Neutrophil (primary cell): ENCODE results near the gene CSRP3.

Experiments used
- H3K27ac ChIP-seq: fragments of 200-600 bp; sonication (generic); 2 replicates; pipeline ENCODE4 v1.5.1; 2016; ENCODE audit warnings: mild to moderate bottlenecking, moderate library complexity
- H3K27me3 ChIP-seq: fragments of 200-600 bp; sonication (generic); 2 replicates; pipeline ENCODE4 v1.6.0; 2016; ENCODE audit warnings: mild to moderate bottlenecking
- H3K36me3 ChIP-seq: fragments of 200-600 bp; sonication (generic); 2 replicates; pipeline ENCODE4 v1.5.1; 2017
- H3K4me1 ChIP-seq, 2 experiments: fragments of 200-600 bp in 1 of 2; sonication (generic) in 1 of 2; 1 replicate in 1 of 2; 2 replicates in 1 of 2; pipeline versions ENCODE4 v1.5.1 to v1.6.1; 2013 to 2016; ENCODE audit warnings: low read depth in 1 of 2, low read length in 1 of 2, mild to moderate bottlenecking in 1 of 2, moderate library complexity in 1 of 2; ENCODE audit not compliant: control insufficient read depth in 1 of 2, insufficient read depth in 1 of 2
- H3K4me3 ChIP-seq, 2 experiments: fragments of 200-600 bp in 1 of 2; sonication (generic) in 1 of 2; 1 replicate in 1 of 2; 2 replicates in 1 of 2; pipeline ENCODE4 v1.5.1; 2013 to 2016; ENCODE audit warnings: low read depth in 1 of 2, low read length in 1 of 2, mild to moderate bottlenecking in 1 of 2, moderate library complexity in 1 of 2
- H3K9me3 ChIP-seq: fragments of 200-600 bp; sonication (generic); 2 replicates; pipeline ENCODE4 v1.5.1; 2016
- TF ChIP-seq, protein P1 (sequence below): fragments of 200-600 bp; sonication (generic); IDR thresholded peaks from 2 replicates; pipeline ENCODE4 v1.5.1; 2016; ENCODE audit warnings: antibody characterized with exemption

The CSRP3 gene

GRCh38 chr11:19194620-19195308 lies 7.0 kb downstream of the CSRP3 start:
- Histone ChIP-seq H3K4me1 (no peaks in the 10 kb centered on the region), H3K36me3 (no peaks in the 10 kb centered on the region), H3K27ac (no peak overlapping the region)

GRCh38 chr11:19193916-19194315 lies 7.9 kb downstream of the CSRP3 start:
- H3K27ac ChIP-seq = no peak overlapping the region
- TF ChIP-seq, protein P1, sequence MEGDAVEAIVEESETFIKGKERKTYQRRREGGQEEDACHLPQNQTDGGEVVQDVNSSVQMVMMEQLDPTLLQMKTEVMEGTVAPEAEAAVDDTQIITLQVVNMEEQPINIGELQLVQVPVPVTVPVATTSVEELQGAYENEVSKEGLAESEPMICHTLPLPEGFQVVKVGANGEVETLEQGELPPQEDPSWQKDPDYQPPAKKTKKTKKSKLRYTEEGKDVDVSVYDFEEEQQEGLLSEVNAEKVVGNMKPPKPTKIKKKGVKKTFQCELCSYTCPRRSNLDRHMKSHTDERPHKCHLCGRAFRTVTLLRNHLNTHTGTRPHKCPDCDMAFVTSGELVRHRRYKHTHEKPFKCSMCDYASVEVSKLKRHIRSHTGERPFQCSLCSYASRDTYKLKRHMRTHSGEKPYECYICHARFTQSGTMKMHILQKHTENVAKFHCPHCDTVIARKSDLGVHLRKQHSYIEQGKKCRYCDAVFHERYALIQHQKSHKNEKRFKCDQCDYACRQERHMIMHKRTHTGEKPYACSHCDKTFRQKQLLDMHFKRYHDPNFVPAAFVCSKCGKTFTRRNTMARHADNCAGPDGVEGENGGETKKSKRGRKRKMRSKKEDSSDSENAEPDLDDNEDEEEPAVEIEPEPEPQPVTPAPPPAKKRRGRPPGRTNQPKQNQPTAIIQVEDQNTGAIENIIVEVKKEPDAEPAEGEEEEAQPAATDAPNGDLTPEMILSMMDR = no peak

More at GRCh38 chr11:19194620-19195308, 7.0 kb downstream of the CSRP3 start:
- TF ChIP-seq, protein P1 = no peak
- Histone ChIP-seq H3K27me3 (no peaks in the 10 kb centered on the region), H3K4me3 (no peak overlapping the region), H3K9me3 (no peaks in the 10 kb centered on the region)

DNA sequence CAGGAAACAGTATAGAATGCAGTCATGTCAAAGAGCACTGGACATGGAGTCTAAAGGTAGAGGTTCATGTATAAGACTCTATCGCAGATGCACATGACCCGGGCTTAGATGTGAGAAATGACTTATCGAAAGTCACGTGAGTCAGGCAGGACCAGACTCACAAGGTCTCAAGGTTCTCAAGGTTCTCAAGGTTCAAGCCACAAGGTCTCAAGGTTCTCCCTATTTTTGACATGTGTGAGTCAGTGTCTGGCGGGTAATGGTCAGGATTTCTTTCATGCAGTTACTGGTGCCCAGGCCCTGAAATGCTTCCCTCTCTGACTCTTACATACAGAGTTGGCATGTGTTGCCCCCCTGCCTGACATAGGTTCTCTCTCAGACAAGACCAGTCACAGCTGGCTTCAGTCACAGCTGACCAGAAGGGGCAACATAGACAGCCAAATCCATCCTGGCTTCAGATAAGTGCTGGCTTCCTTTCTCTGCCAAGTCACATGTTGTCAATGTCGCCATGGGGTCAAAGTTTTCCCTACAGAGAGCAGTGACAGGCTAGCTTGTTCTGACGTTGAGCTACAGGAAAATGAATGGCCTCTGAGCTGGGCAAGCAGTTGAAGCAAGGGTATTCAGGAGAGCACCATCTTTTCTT lies 10.1 kb downstream of the CSRP3 start:
- Histone ChIP-seq H3K27me3 (no peaks in the 10 kb centered on the region), H3K27ac (no peak overlapping the region), H3K4me3 (no peak overlapping the region), H3K4me1 (no peaks in the 10 kb centered on the region), H3K9me3 (no peaks in the 10 kb centered on the region), H3K36me3 (no peaks in the 10 kb centered on the region)
- TF ChIP-seq, protein P1 = no peak

More at GRCh38 chr11:19193916-19194315, 7.9 kb downstream of the CSRP3 start:
- Histone ChIP-seq H3K4me1 (no peaks in the 10 kb centered on the region), H3K4me3 (no peak overlapping the region), H3K9me3 (no peaks in the 10 kb centered on the region), H3K36me3 (no peaks in the 10 kb centered on the region), H3K27me3 (no peaks in the 10 kb centered on the region)

DNA sequence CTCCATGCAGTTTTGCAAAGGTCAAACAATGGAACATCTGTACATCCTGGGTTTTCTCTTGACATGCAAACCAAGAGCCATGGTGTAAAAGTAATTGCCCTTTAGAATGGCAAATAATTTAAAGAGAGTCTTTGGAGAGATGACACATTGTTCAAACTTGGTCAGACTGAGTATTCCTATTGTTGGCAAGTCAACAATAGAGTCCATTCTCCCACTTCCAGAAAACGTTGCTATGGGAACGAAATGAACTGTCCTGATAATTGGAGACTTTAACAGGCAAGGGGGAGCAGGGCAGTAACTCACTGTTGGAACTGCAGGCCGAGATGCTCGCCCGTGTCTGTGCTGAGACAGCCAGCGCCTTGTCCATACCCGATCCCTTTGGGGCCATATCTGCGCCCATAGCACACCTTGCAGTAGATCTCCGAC lies 13.9 kb downstream of the CSRP3 start:
- H3K4me3 ChIP-seq = no peak overlapping the region
- H3K36me3 ChIP-seq = no peaks in the 10 kb centered on the region
- H3K4me1 ChIP-seq = no peaks in the 10 kb centered on the region
- H3K27ac ChIP-seq = no peak overlapping the region
- TF ChIP-seq, protein P1 = no peak
- H3K9me3 ChIP-seq = no peaks in the 10 kb centered on the region
- no peaks in the 10 kb centered on the region for H3K27me3 ChIP-seq

DNA sequence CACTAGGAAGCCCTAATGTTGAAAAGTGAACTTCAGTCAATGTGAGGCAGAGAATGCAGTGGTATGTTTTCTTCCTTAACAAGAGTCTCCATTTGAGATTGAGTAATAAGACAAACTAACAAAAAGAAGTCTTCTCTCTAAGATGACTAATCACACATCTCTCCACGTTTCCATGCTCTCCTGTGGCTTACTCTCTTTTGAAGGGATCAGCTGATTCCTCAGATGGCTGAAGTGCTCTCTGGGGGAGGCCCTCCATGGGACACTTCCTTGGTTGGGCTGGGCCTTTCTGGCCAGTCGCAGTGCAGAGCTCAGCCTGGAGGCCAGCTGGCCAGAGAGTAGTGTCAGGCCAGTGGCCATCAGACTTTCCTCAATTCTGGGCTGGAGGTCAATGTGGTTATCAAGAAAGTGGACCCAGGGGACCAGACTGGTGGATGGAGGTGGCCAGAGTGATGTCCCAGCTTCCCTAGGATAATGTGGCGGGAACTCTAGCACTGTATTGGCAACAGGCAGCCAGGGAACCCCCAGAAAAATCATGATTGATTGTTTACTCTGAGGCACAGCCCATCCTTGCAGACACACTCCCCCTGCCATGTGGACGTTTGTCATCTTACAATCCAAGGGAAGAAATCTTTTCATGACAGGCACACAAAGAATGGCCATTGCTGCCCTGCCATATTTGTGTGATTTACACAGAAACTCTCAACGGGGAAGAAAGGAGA lies 14.5 kb downstream of the CSRP3 start:
- no peak overlapping the region for H3K4me3 ChIP-seq
- no peak overlapping the region for H3K27ac ChIP-seq
- H3K36me3 ChIP-seq = no peaks in the 10 kb centered on the region
- H3K27me3 ChIP-seq = no peaks in the 10 kb centered on the region
- H3K4me1 ChIP-seq = no peaks in the 10 kb centered on the region
- H3K9me3 ChIP-seq = no peaks in the 10 kb centered on the region
- TF ChIP-seq, protein P1 = no peak
